Measurements from ENCODE around the gene BPGM. TPM values are rescaled to one million over a fixed set of nuclear protein-coding genes. Genes with fewer than 3 reads are reported as not detected.

BPGM gene
- total RNA-seq, 1 donor from 2014 or later = 17.7 TPM

DNA sequence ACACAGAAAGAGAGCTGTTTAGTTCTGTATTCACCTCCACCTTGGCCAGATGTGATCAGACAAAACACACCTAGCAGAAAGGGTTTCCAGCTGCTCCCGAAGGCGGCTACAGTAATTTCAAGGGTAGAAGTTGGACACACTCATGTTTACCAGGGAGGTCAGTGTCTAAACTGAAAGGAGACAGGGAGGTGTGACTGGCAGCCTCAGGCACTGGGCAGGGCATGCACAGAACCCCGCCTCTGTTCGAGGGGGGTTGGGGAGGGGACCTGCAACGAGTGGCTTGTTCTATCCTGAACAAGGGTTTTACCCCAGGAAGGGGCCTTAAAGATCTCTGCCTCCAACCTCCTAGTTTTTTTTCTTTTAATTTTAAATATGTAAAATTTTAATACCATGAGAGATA is 49.6 kb downstream of the BPGM start:
- Mint-ChIP-seq H3K36me3 (ENCODE audit: low read depth, unreplicated experiment) (no peaks in the 10 kb centered on the region), H3K27me3 (ENCODE audit: unreplicated experiment) (no peaks in the 10 kb centered on the region), H3K9me3 (ENCODE audit: unreplicated experiment) (no peaks in the 10 kb centered on the region), H3K4me1 (ENCODE audit: unreplicated experiment) (peaks cover 4% of the 10 kb centered on the region), H3K27ac (ENCODE audit: unreplicated experiment) (no peak overlapping the region), H3K4me3 (ENCODE audit: unreplicated experiment) (no peak overlapping the region)
- TF ChIP-seq, protein P1, sequence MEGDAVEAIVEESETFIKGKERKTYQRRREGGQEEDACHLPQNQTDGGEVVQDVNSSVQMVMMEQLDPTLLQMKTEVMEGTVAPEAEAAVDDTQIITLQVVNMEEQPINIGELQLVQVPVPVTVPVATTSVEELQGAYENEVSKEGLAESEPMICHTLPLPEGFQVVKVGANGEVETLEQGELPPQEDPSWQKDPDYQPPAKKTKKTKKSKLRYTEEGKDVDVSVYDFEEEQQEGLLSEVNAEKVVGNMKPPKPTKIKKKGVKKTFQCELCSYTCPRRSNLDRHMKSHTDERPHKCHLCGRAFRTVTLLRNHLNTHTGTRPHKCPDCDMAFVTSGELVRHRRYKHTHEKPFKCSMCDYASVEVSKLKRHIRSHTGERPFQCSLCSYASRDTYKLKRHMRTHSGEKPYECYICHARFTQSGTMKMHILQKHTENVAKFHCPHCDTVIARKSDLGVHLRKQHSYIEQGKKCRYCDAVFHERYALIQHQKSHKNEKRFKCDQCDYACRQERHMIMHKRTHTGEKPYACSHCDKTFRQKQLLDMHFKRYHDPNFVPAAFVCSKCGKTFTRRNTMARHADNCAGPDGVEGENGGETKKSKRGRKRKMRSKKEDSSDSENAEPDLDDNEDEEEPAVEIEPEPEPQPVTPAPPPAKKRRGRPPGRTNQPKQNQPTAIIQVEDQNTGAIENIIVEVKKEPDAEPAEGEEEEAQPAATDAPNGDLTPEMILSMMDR (IDR thresholded peaks at IDR 0.05; ENCODE audit: unreplicated experiment) = no peak
- DNase-seq (ENCODE audit: low spot score) = no peak

DNA sequence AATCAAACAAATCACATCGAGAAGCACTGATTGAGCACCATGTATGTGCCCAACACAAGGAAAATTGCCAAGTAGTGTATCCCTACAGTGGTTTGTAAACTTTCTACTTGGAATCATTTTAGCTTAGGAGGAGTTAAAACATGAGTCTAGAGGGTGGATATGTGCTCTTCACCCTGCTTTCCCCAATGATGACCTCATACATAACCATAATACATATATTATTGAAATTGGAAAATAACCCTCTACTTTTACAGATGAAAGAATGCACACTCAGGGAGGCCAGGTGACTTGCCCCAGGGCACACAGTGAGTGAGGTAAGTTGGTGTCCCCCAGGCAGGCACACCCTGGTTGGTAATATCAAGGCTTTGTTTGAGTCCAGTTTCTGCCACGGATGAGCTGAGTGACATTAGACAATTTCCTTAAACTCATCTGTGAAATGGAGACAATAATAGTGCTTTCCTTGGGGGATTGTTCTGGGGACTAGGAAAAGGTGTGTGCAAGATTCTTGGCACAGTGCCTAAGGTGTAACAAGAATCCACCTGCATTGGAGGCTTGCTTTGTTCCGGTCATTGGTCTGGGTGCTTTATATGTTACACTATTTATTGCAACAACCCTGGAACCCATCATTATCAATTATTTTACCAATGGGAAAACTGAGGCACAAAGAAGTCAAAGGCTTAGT is 50.7 kb downstream of the BPGM start:
- H3K9me3 Mint-ChIP-seq (ENCODE audit: unreplicated experiment) = no peaks in the 10 kb centered on the region
- H3K4me1 Mint-ChIP-seq (ENCODE audit: unreplicated experiment) = peaks cover 5% of the 10 kb centered on the region

DNA sequence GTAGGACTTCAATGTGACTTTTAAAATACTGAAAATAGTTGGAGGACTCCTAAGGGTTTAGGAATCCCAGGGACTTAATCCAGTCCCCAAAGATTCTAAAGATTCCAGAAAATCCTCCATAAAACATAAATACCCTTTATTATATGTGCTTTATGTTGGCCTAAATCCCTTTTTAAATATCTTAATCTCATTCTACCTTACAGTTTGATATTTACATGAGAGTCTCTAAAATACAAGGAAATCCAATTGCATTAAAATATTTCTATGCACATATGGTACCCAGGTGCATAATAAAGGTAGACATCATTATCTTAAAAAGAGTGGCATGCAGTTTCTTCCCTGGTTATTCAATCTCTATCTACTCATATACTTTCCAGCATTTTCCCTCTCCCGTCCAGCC is 51.8 kb downstream of the BPGM start:
- Mint-ChIP-seq H3K27ac (ENCODE audit: unreplicated experiment) (no peak overlapping the region), H3K27me3 (ENCODE audit: unreplicated experiment) (no peaks in the 10 kb centered on the region), H3K4me3 (ENCODE audit: unreplicated experiment) (no peak overlapping the region), H3K36me3 (ENCODE audit: low read depth, unreplicated experiment) (no peaks in the 10 kb centered on the region), H3K9me3 (ENCODE audit: unreplicated experiment) (no peaks in the 10 kb centered on the region), H3K4me1 (ENCODE audit: unreplicated experiment) (peaks cover 16% of the 10 kb centered on the region)
- TF ChIP-seq, protein P1 (IDR thresholded peaks at IDR 0.05; ENCODE audit: unreplicated experiment) = no peak
- no peak for DNase-seq (ENCODE audit: low spot score)

More for the DNA sequence above, 50.7 kb downstream of the BPGM start:
- TF ChIP-seq, protein P1 (IDR thresholded peaks at IDR 0.05; ENCODE audit: unreplicated experiment) = no peak
- DNase-seq (ENCODE audit: low spot score) = no peak
- Mint-ChIP-seq H3K36me3 (ENCODE audit: low read depth, unreplicated experiment) (no peaks in the 10 kb centered on the region), H3K4me3 (ENCODE audit: unreplicated experiment) (no peak overlapping the region), H3K27me3 (ENCODE audit: unreplicated experiment) (no peaks in the 10 kb centered on the region), H3K27ac (ENCODE audit: unreplicated experiment) (no peak overlapping the region)

DNA sequence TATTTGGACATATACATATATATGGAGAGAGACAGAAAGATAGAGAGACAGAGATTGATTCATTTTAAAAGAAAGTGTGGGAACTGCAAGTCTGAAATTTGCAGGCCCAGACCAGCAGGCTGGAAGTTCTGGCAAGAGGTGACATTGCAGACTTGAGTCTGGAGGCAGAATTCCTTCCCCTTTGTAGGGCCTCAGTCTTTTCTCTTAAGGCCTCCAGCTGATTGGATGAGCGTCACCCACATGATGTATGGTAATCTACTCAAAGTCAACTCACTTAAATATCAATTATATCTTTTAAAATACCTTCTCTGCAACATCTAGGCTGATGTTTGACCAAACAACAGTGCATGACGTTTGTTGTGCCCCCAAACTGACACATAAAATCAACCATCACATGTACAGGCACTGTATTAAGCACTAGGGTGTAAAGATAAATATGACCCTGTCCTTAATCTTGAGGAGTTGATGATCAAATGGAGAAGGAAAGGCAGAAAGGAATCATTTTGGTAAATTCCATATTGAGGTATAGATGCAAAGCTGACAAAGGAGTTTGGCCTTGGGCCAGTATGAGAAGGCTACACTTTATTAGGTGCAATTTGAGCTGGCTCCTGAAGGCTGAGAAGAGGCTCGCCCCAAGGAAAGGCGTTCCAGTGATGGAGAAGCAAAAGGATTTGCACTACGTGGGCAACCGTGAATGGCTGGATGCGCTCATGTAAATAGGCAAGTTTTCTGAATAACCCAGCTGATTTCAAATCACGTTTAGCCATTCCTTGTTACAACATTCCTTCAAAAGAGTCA is 52.6 kb downstream of the BPGM start:
- no peak for DNase-seq (ENCODE audit: low spot score)
- Mint-ChIP-seq H3K4me1 (ENCODE audit: unreplicated experiment) (peaks cover 17% of the 10 kb centered on the region), H3K9me3 (ENCODE audit: unreplicated experiment) (no peaks in the 10 kb centered on the region), H3K4me3 (ENCODE audit: unreplicated experiment) (no peak overlapping the region), H3K27me3 (ENCODE audit: unreplicated experiment) (no peaks in the 10 kb centered on the region), H3K27ac (ENCODE audit: unreplicated experiment) (no peak overlapping the region), H3K36me3 (ENCODE audit: low read depth, unreplicated experiment) (no peaks in the 10 kb centered on the region)
- TF ChIP-seq, protein P1 (IDR thresholded peaks at IDR 0.05; ENCODE audit: unreplicated experiment) = no peak

DNA sequence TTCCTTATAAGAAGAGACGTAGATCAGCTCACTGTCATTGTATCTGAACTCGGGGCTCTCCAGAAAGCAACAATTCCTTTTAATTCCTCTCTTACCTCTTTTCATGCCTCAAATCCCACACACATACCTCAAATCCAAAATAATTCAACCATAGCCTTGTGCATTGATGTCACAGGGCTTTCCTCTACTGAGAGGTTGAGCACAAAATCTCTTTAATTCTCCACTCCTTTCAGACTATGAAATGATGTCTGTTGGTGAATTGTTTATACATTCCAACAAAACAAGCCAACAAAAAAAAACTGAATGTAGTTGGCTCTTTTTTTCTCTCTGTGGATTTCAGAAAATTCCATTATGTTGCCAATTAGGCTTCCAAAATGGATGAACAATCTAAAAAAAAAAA is 53.2 kb downstream of the BPGM start:
- no peak overlapping the region for H3K4me3 Mint-ChIP-seq (ENCODE audit: unreplicated experiment)
- no peaks in the 10 kb centered on the region for H3K27me3 Mint-ChIP-seq (ENCODE audit: unreplicated experiment)
- no peaks in the 10 kb centered on the region for H3K36me3 Mint-ChIP-seq (ENCODE audit: low read depth, unreplicated experiment)
- H3K27ac Mint-ChIP-seq (ENCODE audit: unreplicated experiment) = no peak overlapping the region
- TF ChIP-seq, protein P1 (IDR thresholded peaks at IDR 0.05; ENCODE audit: unreplicated experiment) = no peak
- peaks cover 17% of the 10 kb centered on the region for H3K4me1 Mint-ChIP-seq (ENCODE audit: unreplicated experiment)
- DNase-seq (ENCODE audit: low spot score) = no peak
- H3K9me3 Mint-ChIP-seq (ENCODE audit: unreplicated experiment) = no peaks in the 10 kb centered on the region

Measured in endothelial cell (in vitro differentiated cells).